Measurements from ENCODE around the gene FKBP1A. TPM values are rescaled to one million over a fixed set of nuclear protein-coding genes. Genes with fewer than 3 reads are reported as not detected.
A peak's percentile ranks its signal among the peaks of the same experiment; 100 is the strongest.

The FKBP1A gene
- total and polyA plus RNA-seq, 4 donors, result 145 to 465 (median 277) TPM

GRCh38 chr20:1430004-1430451, 37.2 kb upstream of the FKBP1A start:
- ATAC-seq (ENCODE audit: insufficient read depth, low FRiP score) (no peak), DNase-seq (no peak)
- TF ChIP-seq, protein P1, sequence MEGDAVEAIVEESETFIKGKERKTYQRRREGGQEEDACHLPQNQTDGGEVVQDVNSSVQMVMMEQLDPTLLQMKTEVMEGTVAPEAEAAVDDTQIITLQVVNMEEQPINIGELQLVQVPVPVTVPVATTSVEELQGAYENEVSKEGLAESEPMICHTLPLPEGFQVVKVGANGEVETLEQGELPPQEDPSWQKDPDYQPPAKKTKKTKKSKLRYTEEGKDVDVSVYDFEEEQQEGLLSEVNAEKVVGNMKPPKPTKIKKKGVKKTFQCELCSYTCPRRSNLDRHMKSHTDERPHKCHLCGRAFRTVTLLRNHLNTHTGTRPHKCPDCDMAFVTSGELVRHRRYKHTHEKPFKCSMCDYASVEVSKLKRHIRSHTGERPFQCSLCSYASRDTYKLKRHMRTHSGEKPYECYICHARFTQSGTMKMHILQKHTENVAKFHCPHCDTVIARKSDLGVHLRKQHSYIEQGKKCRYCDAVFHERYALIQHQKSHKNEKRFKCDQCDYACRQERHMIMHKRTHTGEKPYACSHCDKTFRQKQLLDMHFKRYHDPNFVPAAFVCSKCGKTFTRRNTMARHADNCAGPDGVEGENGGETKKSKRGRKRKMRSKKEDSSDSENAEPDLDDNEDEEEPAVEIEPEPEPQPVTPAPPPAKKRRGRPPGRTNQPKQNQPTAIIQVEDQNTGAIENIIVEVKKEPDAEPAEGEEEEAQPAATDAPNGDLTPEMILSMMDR (IDR thresholded peaks at IDR 0.05; ENCODE audit: control extremely low read depth, extremely low read depth), result no peak

DNA sequence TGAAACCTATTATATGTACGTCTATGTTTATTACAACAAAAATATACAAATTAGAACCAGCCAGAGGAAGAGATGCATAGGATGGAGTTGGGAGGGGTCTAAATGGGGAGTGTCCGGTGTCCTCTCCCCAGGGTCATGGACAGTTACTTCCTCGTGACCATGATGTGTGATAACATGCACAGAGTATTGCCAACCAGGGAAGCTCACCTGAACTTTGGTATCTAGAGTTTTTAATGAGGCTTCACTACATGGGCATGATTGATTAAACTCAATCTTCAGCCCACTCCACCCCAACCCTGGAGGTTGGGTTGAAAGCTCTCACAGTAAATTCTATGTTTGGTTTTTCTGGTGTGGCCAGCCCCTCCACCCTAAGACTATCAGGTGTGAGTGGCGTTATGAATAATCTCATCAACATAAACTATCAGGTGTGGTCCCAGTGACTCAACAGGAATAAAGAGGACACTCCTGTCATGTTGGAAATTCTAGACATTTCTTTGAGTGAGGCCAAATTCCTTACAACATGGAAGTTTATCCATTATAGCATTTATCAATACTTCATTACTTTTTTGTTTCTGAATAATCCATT, 36.4 kb upstream of the FKBP1A start:
- 93% methylated on average over 4 of the region's 4 CpGs for WGBS, 2 donors
- Histone ChIP-seq H3K36me3 (ENCODE audit: control insufficient read depth in 4 of 4, insufficient read depth in 4 of 4, low read length in 4 of 4) (no peaks in the 10 kb centered on the region), H3K27ac (ENCODE audit: low read depth in 1 of 2, low read length in 1 of 2) (no peak overlapping the region), H3K4me1 (ENCODE audit: control insufficient read depth in 5 of 5, insufficient read depth in 5 of 5, low read length in 5 of 5) (peaks cover 0 to 2% (median 0%) of the 10 kb centered on the region in 5 donors), H3K4me3 (no peak overlapping the region), H3K27me3 (ENCODE audit: control insufficient read depth in 3 of 3, insufficient read depth in 3 of 3, low read length in 2 of 3) (no peaks in the 10 kb centered on the region), H3K9ac (ENCODE audit: insufficient read depth in 1 of 2, low read length in 2 of 2) (no peak overlapping the region), H3K9me3 (ENCODE audit: control insufficient read depth in 4 of 4, insufficient read depth in 3 of 4, low read length in 3 of 4) (no peaks in the 10 kb centered on the region)
- TF ChIP-seq, protein P1 (IDR thresholded peaks at IDR 0.05; ENCODE audit: control extremely low read depth, extremely low read depth), result no peak
- DNase-seq (no peak), ATAC-seq (ENCODE audit: insufficient read depth, low FRiP score) (no peak)

More at GRCh38 chr20:1430004-1430451, 37.2 kb upstream of the FKBP1A start:
- no peak overlapping the region for H3K9ac ChIP-seq (ENCODE audit: insufficient read depth in 1 of 2, low read length in 2 of 2)
- WGBS, 2 donors, result 89 to 97% methylated on average over 1 of the region's 1 CpG
- no peaks in the 10 kb centered on the region for H3K36me3 ChIP-seq (ENCODE audit: control insufficient read depth in 4 of 4, insufficient read depth in 4 of 4, low read length in 4 of 4)
- no peaks in the 10 kb centered on the region for H3K27me3 ChIP-seq (ENCODE audit: control insufficient read depth in 3 of 3, insufficient read depth in 3 of 3, low read length in 2 of 3)
- no peak overlapping the region for H3K27ac ChIP-seq (ENCODE audit: low read depth in 1 of 2, low read length in 1 of 2)
- peaks cover 0 to 2% (median 0%) of the 10 kb centered on the region in 5 donors for H3K4me1 ChIP-seq (ENCODE audit: control insufficient read depth in 5 of 5, insufficient read depth in 5 of 5, low read length in 5 of 5)
- no peak overlapping the region for H3K4me3 ChIP-seq
- H3K9me3 ChIP-seq (ENCODE audit: control insufficient read depth in 4 of 4, insufficient read depth in 3 of 4, low read length in 3 of 4), result no peaks in the 10 kb centered on the region

GRCh38 chr20:1427457-1428054, 34.7 kb upstream of the FKBP1A start:
- Histone ChIP-seq H3K4me3 (no peak overlapping the region), H3K36me3 (ENCODE audit: control insufficient read depth in 4 of 4, insufficient read depth in 4 of 4, low read length in 4 of 4) (no peaks in the 10 kb centered on the region), H3K9ac (ENCODE audit: insufficient read depth in 1 of 2, low read length in 2 of 2) (no peak overlapping the region), H3K9me3 (ENCODE audit: control insufficient read depth in 4 of 4, insufficient read depth in 3 of 4, low read length in 3 of 4) (no peaks in the 10 kb centered on the region), H3K27me3 (ENCODE audit: control insufficient read depth in 3 of 3, insufficient read depth in 3 of 3, low read length in 2 of 3) (no peaks in the 10 kb centered on the region), H3K27ac (ENCODE audit: low read depth in 1 of 2, low read length in 1 of 2) (no peak overlapping the region), H3K4me1 (ENCODE audit: control insufficient read depth in 5 of 5, insufficient read depth in 5 of 5, low read length in 5 of 5) (peaks cover 0 to 5% (median 0%) of the 10 kb centered on the region in 5 donors)
- WGBS, 2 donors, result 45 to 54% methylated on average over 3 of the region's 3 CpGs
- ATAC-seq (ENCODE audit: insufficient read depth, low FRiP score) (no peak), DNase-seq (peak in 1 of 3 donors; percentile 9)
- TF ChIP-seq, protein P1 (IDR thresholded peaks at IDR 0.05; ENCODE audit: control extremely low read depth, extremely low read depth), result no peak

All from lung (tissue), 12 donors.